GM21423 (cell line): ENCODE measurements around the gene ARMC12.
"Not testable (repeated sequence)": the region's sequence is repeated elsewhere in the genome, so short reads cannot be mapped to it uniquely, and the experiment has no call there.

ENCODE experiments used
- ATAC-seq: cut with Tn5 transposase; IDR thresholded peaks from one replicate; pipeline ENCODE4 v1.9.1; 2021; ENCODE audit warnings: mild to moderate bottlenecking, moderate library complexity; ENCODE audit not compliant: unreplicated experiment

ARMC12 gene

GRCh38 chr6:35733633-35734032 is 3.2 kb upstream of the ARMC12 start:
- no peak for ATAC-seq

- ATAC-seq: not testable (repeated sequence)
Observed at GRCh38 chr6:35734319-35734718, 2.5 kb upstream of the ARMC12 start.

- ATAC-seq: no peak
Observed at GRCh38 chr6:35735452-35735851, 1.4 kb upstream of the ARMC12 start.

GRCh38 chr6:35736253-35736894 is 458 bp upstream of the ARMC12 start:
- ATAC-seq: no peak

- peak; percentile 41 for ATAC-seq
Observed at GRCh38 chr6:35737413-35738211, 780 bp downstream of the ARMC12 start.

GRCh38 chr6:35739645-35740524 is 3.1 kb downstream of the ARMC12 start:
- ATAC-seq: no peak

- no peak for ATAC-seq
Observed at GRCh38 chr6:35742842-35743241, 6.0 kb downstream of the ARMC12 start.

GRCh38 chr6:35745509-35745908 is 8.7 kb downstream of the ARMC12 start:
- ATAC-seq: no peak

GRCh38 chr6:35746516-35746915 is 9.7 kb downstream of the ARMC12 start:
- no peak for ATAC-seq

GRCh38 chr6:35747877-35748276 is 11.0 kb downstream of the ARMC12 start:
- no peak for ATAC-seq

- ATAC-seq: no peak
Observed at GRCh38 chr6:35750557-35750956, 13.7 kb downstream of the ARMC12 start.

GRCh38 chr6:35751594-35751993 is 14.8 kb downstream of the ARMC12 start:
- no peak for ATAC-seq

- ATAC-seq: no peak
Observed at GRCh38 chr6:35752330-35752729, 15.5 kb downstream of the ARMC12 start.

GRCh38 chr6:35754452-35755277 is 17.8 kb downstream of the ARMC12 start:
- ATAC-seq: no peak

- no peak for ATAC-seq
Observed at GRCh38 chr6:35755278-35755924, 18.6 kb downstream of the ARMC12 start.

GRCh38 chr6:35757456-35758123 is 20.8 kb downstream of the ARMC12 start:
- no peak for ATAC-seq

- ATAC-seq: no peak
Observed at GRCh38 chr6:35759426-35759825, 22.6 kb downstream of the ARMC12 start.

GRCh38 chr6:35765739-35766138 is 28.9 kb downstream of the ARMC12 start:
- no peak for ATAC-seq

- ATAC-seq: no peak
Observed at GRCh38 chr6:35769211-35769610, 32.4 kb downstream of the ARMC12 start.

- no peak for ATAC-seq
Observed at GRCh38 chr6:35771343-35771627, 34.5 kb downstream of the ARMC12 start.
